ENCODE measurements around the gene MAP3K9. TPM values are rescaled to one million over a fixed set of nuclear protein-coding genes. Genes with fewer than 3 reads are reported as not detected.

MAP3K9 gene
- polyA plus RNA-seq, 1 donor from 2014 or later: 10.4 TPM

DNA sequence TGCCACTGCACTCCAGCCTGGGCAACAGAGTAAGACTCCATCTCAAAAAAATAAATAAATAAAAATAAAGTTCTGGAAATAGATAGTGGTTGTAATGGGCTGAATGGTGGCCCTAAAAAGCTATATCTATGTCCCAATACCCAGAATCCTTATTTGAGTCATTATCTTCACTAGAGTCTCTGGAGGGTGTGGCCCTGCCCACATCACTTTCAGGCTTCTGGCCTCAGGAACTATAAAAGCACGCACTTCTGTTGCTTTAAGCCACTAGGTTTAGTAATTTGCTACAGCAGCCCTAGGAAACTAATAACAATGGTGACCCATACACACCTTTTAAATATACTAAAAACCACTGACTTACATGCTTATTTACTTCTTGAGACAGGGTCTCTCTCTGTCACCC lies 49.9 kb downstream of the MAP3K9 start:
- Histone ChIP-seq H3K79me2 (replicated peaks; ENCODE audit: insufficient read depth, low read length) (no peaks in the 10 kb centered on the region), H3K9ac (ENCODE audit: low read length) (no peak overlapping the region), H3K4me2 (ENCODE audit: low read length) (no peak overlapping the region), H3K9me2 (ENCODE audit: insufficient read depth, low read length) (no peaks in the 10 kb centered on the region), H3F3A (ENCODE audit: insufficient read depth, low read length, poor library complexity, severe bottlenecking) (no peaks in the 10 kb centered on the region), H3K27me3 (ENCODE audit: insufficient read depth, low read depth, low read length) (no peaks in the 10 kb centered on the region), H3K4me3 (ENCODE audit: low read length) (no peak overlapping the region), H2AFZ (ENCODE audit: low read depth, low read length) (no peak overlapping the region), H3K36me3 (ENCODE audit: insufficient read depth, low read length) (peaks cover 6% of the 10 kb centered on the region), H4K20me1 (ENCODE audit: insufficient read depth) (no peaks in the 10 kb centered on the region), H3K27ac (ENCODE audit: low read length) (no peak overlapping the region), H3K9me3 (ENCODE audit: low read length) (no peaks in the 10 kb centered on the region)
- no peak for TF ChIP-seq RAD21 (conservative IDR thresholded peaks at IDR 0.05)
- TF ChIP-seq TAF1 (IDR thresholded peaks at IDR 0.05; ENCODE audit: low read depth): no peak
- no peak for TF ChIP-seq EZH2 (IDR thresholded peaks at IDR 0.05; ENCODE audit: borderline replicate concordance, insufficient read depth, low read length, poor library complexity, severe bottlenecking)
- TF ChIP-seq MXI1 (conservative IDR thresholded peaks at IDR 0.05; ENCODE audit: poor library complexity, severe bottlenecking): no peak
- TF ChIP-seq, protein P1, sequence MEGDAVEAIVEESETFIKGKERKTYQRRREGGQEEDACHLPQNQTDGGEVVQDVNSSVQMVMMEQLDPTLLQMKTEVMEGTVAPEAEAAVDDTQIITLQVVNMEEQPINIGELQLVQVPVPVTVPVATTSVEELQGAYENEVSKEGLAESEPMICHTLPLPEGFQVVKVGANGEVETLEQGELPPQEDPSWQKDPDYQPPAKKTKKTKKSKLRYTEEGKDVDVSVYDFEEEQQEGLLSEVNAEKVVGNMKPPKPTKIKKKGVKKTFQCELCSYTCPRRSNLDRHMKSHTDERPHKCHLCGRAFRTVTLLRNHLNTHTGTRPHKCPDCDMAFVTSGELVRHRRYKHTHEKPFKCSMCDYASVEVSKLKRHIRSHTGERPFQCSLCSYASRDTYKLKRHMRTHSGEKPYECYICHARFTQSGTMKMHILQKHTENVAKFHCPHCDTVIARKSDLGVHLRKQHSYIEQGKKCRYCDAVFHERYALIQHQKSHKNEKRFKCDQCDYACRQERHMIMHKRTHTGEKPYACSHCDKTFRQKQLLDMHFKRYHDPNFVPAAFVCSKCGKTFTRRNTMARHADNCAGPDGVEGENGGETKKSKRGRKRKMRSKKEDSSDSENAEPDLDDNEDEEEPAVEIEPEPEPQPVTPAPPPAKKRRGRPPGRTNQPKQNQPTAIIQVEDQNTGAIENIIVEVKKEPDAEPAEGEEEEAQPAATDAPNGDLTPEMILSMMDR (IDR thresholded peaks at IDR 0.05; ENCODE audit: poor library complexity, severe bottlenecking): no peak
- TF ChIP-seq EP300 (conservative IDR thresholded peaks at IDR 0.05; ENCODE audit: poor library complexity, severe bottlenecking): no peak
- no peak for TF ChIP-seq POLR2AphosphoS5 (IDR thresholded peaks at IDR 0.05)
- TF ChIP-seq, protein P2, sequence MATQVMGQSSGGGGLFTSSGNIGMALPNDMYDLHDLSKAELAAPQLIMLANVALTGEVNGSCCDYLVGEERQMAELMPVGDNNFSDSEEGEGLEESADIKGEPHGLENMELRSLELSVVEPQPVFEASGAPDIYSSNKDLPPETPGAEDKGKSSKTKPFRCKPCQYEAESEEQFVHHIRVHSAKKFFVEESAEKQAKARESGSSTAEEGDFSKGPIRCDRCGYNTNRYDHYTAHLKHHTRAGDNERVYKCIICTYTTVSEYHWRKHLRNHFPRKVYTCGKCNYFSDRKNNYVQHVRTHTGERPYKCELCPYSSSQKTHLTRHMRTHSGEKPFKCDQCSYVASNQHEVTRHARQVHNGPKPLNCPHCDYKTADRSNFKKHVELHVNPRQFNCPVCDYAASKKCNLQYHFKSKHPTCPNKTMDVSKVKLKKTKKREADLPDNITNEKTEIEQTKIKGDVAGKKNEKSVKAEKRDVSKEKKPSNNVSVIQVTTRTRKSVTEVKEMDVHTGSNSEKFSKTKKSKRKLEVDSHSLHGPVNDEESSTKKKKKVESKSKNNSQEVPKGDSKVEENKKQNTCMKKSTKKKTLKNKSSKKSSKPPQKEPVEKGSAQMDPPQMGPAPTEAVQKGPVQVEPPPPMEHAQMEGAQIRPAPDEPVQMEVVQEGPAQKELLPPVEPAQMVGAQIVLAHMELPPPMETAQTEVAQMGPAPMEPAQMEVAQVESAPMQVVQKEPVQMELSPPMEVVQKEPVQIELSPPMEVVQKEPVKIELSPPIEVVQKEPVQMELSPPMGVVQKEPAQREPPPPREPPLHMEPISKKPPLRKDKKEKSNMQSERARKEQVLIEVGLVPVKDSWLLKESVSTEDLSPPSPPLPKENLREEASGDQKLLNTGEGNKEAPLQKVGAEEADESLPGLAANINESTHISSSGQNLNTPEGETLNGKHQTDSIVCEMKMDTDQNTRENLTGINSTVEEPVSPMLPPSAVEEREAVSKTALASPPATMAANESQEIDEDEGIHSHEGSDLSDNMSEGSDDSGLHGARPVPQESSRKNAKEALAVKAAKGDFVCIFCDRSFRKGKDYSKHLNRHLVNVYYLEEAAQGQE (IDR thresholded peaks at IDR 0.05; ENCODE audit: borderline replicate concordance): no peak

DNA sequence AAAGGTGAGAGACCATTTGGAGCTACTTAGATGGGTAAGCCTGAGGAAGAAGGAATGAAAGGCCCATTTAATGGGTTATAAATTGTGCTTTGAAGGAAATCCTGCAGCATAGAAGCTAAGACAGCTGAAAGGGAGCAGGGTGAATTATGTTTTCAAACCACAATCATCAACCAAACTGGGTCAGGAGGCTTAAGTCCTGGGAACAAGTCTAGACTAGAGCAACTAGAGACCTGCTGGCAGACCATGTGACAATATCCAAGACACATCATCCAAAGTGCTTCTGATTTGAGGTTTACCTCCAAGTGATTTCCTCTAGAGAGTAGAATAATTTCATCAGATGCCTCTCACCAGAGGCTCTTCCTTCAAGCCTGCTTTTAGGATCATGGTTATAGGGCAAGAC lies 53.7 kb downstream of the MAP3K9 start:
- TF ChIP-seq EP300 (conservative IDR thresholded peaks at IDR 0.05; ENCODE audit: poor library complexity, severe bottlenecking) (no peak), MXI1 (conservative IDR thresholded peaks at IDR 0.05; ENCODE audit: poor library complexity, severe bottlenecking) (no peak), SMC3 (conservative IDR thresholded peaks at IDR 0.05; ENCODE audit: poor library complexity) (no peak), EZH2 (IDR thresholded peaks at IDR 0.05; ENCODE audit: borderline replicate concordance, insufficient read depth, low read length, poor library complexity, severe bottlenecking) (no peak), POLR2AphosphoS5 (IDR thresholded peaks at IDR 0.05) (no peak)
- TF ChIP-seq, protein P1 (IDR thresholded peaks at IDR 0.05; ENCODE audit: poor library complexity, severe bottlenecking): no peak
- TF ChIP-seq, protein P2 (IDR thresholded peaks at IDR 0.05; ENCODE audit: borderline replicate concordance): no peak
- Histone ChIP-seq H3K27ac (ENCODE audit: low read length) (no peak overlapping the region), H3K36me3 (ENCODE audit: insufficient read depth, low read length) (peaks cover 11% of the 10 kb centered on the region)

More for the DNA sequence above, 53.7 kb downstream of the MAP3K9 start:
- Histone ChIP-seq H3K4me3 (ENCODE audit: low read length) (no peak overlapping the region), H3F3A (ENCODE audit: insufficient read depth, low read length, poor library complexity, severe bottlenecking) (no peaks in the 10 kb centered on the region), H3K79me2 (replicated peaks; ENCODE audit: insufficient read depth, low read length) (no peaks in the 10 kb centered on the region), H3K9me2 (ENCODE audit: insufficient read depth, low read length) (no peaks in the 10 kb centered on the region), H3K9me3 (ENCODE audit: low read length) (no peaks in the 10 kb centered on the region), H3K4me2 (ENCODE audit: low read length) (no peak overlapping the region), H4K20me1 (ENCODE audit: insufficient read depth) (no peaks in the 10 kb centered on the region), H2AFZ (ENCODE audit: low read depth, low read length) (no peak overlapping the region), H3K27me3 (ENCODE audit: insufficient read depth, low read depth, low read length) (no peaks in the 10 kb centered on the region), H3K9ac (ENCODE audit: low read length) (no peak overlapping the region)

All from neural cell (in vitro differentiated cells).